ENCODE results near the gene IREB2.

GRCh38 chr15:78440375-78441373, 2.7 kb downstream of the IREB2 start:
- TF ChIP-seq, protein P1, sequence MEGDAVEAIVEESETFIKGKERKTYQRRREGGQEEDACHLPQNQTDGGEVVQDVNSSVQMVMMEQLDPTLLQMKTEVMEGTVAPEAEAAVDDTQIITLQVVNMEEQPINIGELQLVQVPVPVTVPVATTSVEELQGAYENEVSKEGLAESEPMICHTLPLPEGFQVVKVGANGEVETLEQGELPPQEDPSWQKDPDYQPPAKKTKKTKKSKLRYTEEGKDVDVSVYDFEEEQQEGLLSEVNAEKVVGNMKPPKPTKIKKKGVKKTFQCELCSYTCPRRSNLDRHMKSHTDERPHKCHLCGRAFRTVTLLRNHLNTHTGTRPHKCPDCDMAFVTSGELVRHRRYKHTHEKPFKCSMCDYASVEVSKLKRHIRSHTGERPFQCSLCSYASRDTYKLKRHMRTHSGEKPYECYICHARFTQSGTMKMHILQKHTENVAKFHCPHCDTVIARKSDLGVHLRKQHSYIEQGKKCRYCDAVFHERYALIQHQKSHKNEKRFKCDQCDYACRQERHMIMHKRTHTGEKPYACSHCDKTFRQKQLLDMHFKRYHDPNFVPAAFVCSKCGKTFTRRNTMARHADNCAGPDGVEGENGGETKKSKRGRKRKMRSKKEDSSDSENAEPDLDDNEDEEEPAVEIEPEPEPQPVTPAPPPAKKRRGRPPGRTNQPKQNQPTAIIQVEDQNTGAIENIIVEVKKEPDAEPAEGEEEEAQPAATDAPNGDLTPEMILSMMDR (conservative IDR thresholded peaks at IDR 0.05 in 1 of 2, IDR thresholded peaks at IDR 0.05 in 1 of 2; ENCODE audit: extremely low read depth in 1 of 2, insufficient read depth in 1 of 2, low read depth in 1 of 2, low read length in 2 of 2), result no peak
- TF ChIP-seq EZH2 (IDR thresholded peaks at IDR 0.05; ENCODE audit: borderline replicate concordance, low read length), result no peak

All from mammary epithelial cell (primary cell).